NCI-H2227 (cell line): ENCODE data around the gene LY6G5B.
A peak's percentile ranks its signal among the peaks of the same experiment; 100 is the strongest.

Source experiments
- DNase-seq: peaks from one replicate; lab custom pipeline; 2025; ENCODE audit not compliant: unreplicated experiment; lab: John Stamatoyannopoulos, UW

LY6G5B gene

GRCh38 chr6:31669676-31670075 is at the start of gene LY6G5B:
LY6G5B (plus strand) TSS chr6:31669976; CDS start chr6:31670951, 975 bp downstream.
- DNase-seq, result no peak

GRCh38 chr6:31620586-31621319 is 49.0 kb upstream of the LY6G5B start, which contains the start of gene PRRC2A:
PRRC2A (plus strand) TSS chr6:31620715; CDS start chr6:31622790, 2,075 bp downstream.
- DNase-seq, result peak; percentile 91

- DNase-seq, result no peak
These were observed 48.3 kb upstream of the LY6G5B start for GRCh38 chr6:31621320-31621939.

- DNase-seq, result no peak
These were observed 47.8 kb upstream of the LY6G5B start for GRCh38 chr6:31621991-31622390.

- DNase-seq, result peak; percentile 14
These were observed 47.1 kb upstream of the LY6G5B start for GRCh38 chr6:31622684-31623091.

- no peak for DNase-seq
These were observed 45.7 kb upstream of the LY6G5B start for GRCh38 chr6:31624070-31624469.

- no peak for DNase-seq
These were observed 42.8 kb upstream of the LY6G5B start for GRCh38 chr6:31626952-31627351.

- DNase-seq, result no peak
These were observed 42.0 kb upstream of the LY6G5B start for GRCh38 chr6:31627690-31628287.

GRCh38 chr6:31629014-31629413 is 40.8 kb upstream of the LY6G5B start:
- no peak for DNase-seq

GRCh38 chr6:31630177-31630934 is 39.4 kb upstream of the LY6G5B start:
- DNase-seq, result no peak

GRCh38 chr6:31631209-31631608 is 38.6 kb upstream of the LY6G5B start:
- no peak for DNase-seq

GRCh38 chr6:31631681-31632278 is 38.0 kb upstream of the LY6G5B start:
- no peak for DNase-seq

GRCh38 chr6:31632279-31632946 is 37.4 kb upstream of the LY6G5B start:
- DNase-seq, result no peak

GRCh38 chr6:31633447-31633846 is 36.3 kb upstream of the LY6G5B start:
- no peak for DNase-seq

- no peak for DNase-seq
These were observed 35.6 kb upstream of the LY6G5B start for GRCh38 chr6:31634131-31634530.

GRCh38 chr6:31634969-31635575 is 34.7 kb upstream of the LY6G5B start:
- no peak for DNase-seq

GRCh38 chr6:31636698-31637596 is 32.8 kb upstream of the LY6G5B start:
- no peak for DNase-seq

GRCh38 chr6:31639043-31639442 is 30.7 kb upstream of the LY6G5B start:
- no peak for DNase-seq

- no peak for DNase-seq
These were observed 30.3 kb upstream of the LY6G5B start for GRCh38 chr6:31639449-31639861.
